Fibroblast of upper back skin (primary cell): ENCODE data around the gene HECW1.
"Not testable (repeated sequence)": the region's sequence is repeated elsewhere in the genome, so short reads cannot be mapped to it uniquely, and the experiment has no call there.

ENCODE experiments used
- DNase-seq: peaks from one replicate; pipeline ENCODE4 v3.0.0-alpha.2; 2013

HECW1 gene

DNA sequence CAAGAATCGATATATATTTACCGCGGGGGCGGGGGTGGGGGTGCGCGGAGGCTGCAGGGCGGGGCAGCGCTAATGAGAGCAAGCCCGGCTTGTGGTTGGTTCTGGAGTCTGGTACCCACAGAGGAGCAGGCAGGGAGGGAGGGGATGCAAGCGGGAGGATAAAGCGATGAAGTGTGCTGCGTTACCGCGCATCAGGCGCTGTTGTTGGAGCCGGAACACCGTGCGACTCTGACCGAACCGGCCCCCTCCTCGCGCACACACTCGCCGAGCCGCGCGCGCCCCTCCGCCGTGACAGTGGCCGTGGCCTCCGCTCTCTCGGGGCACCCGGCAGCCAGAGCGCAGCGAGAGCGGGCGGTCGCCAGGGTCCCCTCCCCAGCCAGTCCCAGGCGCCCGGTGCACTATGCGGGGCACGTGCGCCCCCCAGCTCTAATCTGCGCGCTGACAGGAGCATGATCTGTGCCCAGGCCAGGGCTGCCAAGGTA lies at the start of gene HECW1:
TSS of gene HECW1 (plus strand) at position 189 of the 482 bp plus-strand sequence. CDS start 131,259 bp downstream, outside the sequence.
- no peak for DNase-seq

DNA sequence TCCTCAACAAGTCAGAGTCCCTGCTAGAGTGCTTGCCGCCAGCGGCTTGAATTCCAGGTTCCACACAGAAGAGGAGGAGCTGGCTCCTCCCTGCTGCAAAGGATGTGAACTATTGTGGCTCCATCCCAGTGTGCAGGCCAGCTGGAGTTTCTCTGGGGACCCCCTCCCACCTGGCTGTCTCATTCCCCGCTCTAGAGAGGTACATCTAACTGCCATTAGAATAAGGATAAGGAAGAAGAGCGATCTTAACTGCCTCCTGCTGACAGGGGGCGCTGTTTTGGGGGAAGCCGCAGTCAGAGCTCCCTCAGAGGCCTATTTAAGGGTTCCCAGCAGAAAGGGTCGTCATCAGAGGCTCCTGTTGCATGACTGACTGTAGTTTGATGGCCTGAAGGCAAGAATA lies 40.8 kb upstream of the HECW1 start:
- no peak for DNase-seq

DNA sequence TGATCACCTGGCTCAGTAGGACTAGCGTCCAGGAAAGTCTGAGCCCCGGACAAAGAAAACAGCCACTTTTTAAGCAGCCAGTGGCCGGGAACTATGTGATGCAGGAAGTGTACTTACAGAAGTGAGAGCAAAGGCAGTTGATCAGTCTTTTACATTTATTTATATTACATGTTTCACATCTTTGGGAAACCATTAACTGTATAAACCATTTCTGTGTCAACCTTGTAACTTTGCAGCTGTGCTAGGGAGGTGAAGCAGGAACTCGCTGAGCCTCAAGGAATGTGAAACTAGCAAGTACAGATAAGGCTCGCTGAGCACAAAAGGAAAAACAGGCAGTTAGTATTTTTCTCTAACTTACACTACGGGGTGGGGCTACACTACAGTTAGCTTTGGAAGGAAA lies 39.9 kb upstream of the HECW1 start:
- DNase-seq, result no peak

DNA sequence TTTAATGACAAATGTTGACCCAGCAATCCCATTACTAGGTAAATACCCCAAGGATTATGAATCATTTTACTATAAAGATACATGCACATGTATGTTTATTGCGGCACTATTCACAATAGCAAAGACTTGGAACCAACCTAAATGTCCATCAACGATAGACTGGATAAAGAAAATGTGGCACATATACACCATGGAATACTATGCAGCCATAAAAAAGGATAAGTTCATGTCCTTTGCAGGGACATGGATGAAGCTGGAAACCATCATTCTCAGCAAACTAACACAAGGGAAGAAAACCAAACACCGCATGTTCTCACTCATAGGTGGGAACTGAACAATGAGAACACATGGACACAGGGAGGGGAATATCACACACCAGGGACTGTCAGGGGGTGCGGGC lies 38.6 kb upstream of the HECW1 start:
- DNase-seq, result not testable (repeated sequence)

DNA sequence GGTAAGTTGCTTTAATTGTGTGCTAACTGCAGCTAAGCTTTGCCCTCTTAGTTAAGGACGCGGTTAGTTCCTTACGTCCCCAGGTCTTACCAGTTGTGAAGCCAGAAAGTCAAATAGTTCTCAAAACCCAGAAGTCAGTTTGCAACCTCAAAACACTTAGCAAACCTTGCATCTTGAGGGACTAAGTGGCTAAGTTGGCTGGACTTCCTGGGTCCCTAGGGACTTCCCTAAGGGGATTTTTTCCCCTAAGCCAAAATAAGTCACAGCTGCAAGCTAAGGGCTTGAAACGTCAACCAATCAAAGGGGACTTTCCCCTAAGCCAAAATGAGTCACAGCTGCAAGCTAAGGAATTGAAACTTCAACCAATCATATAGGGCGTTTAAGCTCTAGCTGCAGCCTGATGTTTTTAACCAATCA lies 36.2 kb upstream of the HECW1 start:
- DNase-seq, result peak; percentile 43

DNA sequence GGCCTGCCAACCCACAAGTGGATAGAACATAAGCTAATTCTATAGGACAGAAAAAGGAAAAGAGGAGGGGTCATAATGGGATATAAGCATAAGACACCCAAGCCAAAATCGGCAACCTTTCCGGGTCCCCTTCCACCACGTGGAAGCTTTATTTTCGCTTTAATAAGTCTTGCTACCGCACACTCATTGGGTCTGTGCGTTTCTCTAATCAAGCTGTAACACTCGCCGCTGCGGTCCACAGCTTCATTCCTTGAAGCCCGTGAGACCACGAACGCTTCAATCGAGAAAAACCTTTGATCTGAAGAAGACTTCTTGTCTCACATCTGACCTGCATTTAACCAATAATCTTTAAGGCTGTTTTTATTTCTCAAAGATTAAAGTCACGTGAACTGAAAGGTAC lies 35.8 kb upstream of the HECW1 start:
- DNase-seq, result no peak

DNA sequence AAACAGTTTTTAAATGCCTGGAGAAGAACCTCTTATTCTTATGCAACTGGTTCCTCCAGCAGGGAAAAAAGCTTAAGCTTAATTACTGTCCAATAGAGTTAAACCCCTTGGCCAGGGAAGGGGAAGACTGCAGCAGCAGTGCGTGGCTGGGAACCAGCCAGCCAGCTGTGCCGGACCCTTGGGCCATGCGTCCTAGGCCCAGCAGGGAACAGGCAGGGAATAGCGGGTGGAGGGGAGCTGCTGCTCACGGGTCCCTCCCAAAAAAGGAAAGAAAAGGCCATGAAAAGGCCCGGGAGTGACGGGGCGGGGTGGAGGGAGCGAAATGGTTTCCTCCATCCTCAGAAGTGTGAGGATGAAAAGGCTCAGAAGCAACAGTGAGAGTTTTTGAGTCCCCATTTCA lies 35.2 kb upstream of the HECW1 start:
- DNase-seq, result no peak

DNA sequence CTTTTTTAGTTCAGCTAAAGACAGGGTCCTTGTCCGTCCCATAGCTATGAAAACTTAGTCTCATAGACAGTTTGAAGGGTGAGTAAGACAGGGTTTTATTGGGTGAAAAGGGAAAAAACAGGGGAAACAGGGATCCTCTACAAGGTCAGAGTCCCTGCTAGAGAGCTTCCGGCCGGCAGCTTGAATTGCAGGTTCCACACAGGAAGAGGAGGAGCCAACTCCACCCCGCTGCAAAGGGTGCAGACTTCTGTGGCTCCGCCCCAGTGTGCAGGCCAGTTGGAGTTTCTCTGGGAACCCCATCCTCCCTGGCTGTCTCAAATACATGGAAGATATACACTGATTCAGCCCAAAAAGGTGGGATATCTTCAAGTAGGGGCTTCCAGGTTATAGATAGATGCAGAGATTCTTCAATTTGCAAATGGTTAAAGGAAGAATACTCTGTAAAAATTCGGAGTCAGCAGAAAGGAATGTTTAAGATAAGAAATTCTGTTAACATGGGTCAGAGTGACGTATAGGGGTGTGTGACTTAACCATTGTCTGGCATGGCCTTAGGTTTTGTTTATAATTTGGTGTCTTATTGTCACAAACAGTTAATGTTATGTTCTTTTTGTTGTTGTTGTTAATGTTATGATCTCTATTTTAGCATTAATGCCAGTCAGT lies 34.6 kb upstream of the HECW1 start:
- DNase-seq, result peak; percentile 21

DNA sequence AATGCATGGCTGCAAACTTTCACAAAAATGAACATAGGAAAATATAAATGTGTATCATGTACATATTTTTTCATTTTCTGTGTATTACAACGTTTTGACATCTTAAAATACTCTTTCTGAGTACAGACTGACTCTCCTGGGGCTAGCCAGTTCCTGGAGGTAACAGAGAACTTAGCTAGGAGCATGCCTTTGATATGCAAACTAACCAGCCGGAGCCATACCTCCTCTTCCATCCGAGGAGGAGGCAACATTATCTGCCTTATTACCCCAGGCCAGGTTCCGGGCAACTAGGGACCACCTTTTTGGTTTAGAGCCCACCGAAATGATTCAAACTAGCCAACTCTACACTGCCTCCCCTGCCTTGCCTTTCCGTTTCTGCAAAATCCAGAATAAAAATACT lies 33.7 kb upstream of the HECW1 start:
- DNase-seq, result no peak

DNA sequence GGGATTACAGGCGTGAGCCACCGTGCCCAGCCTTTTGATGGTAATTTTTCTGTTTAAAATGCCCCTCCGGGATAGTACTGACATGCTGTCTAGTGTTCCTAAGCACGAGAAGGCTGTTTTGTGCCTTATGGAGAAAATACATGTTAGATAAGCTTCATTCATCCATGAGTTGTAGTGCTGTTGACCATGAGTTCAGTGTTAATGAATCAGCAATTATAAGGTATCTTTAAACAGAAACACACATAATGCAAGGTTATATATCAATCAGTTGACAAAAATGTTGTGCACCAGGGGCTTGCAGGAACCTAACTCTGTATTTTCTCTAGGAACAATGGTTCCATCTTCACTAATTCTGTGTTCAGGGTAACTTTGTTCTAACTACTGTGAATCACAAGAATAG lies 30.8 kb upstream of the HECW1 start:
- no peak for DNase-seq

DNA sequence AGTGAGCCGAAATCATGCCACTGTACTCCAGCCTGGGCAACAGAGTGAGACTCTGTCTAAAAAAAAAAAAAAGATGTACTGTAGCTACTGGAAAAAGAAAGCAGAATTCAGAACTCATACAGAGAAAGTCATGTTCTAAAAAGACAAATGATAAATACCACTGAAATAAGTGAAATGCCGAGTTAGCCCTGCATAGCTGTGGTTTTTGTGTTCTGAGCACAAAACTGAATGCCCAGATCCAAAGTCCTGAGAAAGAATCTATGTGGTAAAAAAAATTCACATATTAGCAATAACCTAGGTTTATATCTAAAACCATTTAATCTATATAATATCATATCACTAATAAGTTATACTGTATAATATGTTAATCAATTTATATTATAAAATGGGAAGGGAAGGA lies 29.3 kb upstream of the HECW1 start:
- DNase-seq, result peak; percentile 71

DNA sequence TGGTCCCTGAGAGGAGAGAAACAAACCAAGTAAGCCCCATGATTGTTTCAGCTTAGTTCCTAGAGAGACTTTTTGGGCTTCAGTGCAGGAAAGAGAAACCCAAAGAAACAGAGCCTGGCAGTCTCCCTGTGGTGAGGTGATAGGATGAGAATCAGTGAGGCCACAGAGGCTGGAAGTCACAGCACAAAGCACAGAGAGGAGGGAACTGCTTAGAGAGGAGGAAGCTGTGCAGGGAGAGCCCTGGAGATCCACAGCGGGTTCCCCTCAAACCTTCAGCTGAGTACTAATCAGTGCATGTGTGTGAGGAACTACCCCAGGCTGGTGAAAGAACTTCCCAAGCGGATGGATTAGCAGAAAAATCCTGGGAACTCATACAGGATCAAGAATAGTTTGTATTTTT lies 27.4 kb upstream of the HECW1 start:
- no peak for DNase-seq

DNA sequence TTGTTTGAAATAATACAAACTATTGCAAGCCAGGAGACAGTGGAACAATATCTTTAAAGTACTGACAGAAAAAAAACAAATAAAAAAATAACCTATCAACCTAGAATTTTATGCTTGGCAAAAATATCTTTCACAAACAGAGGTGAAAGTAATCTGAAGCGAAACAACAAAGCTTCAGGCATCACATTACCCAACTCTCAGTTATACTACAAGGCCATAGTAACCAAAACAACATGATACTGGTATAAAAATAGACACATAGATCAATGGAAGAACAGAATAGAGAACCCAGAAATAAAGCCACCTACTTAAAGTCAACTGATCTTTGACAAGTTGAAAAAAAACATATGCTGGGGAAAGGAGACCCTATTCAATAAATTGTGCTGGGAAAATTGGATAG lies 26.5 kb upstream of the HECW1 start:
- DNase-seq, result no peak

DNA sequence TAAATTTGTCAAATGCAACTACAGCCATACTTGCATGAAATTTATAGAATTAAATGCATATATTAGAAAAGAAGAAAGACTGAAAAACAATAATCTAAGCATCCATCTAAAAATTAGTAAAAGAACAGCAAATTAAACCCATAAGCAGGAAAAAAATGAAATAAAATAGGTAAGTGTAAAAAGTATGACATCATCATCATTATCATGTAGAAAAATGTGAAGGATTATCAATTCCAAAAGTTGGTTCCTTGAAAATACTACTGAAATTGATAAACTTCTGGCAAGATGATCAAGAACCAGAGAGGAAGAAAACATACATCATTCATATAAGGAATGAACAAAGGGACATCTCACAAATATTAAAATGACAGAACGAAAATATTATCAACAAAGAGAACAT lies 19.6 kb upstream of the HECW1 start:
- DNase-seq, result no peak

DNA sequence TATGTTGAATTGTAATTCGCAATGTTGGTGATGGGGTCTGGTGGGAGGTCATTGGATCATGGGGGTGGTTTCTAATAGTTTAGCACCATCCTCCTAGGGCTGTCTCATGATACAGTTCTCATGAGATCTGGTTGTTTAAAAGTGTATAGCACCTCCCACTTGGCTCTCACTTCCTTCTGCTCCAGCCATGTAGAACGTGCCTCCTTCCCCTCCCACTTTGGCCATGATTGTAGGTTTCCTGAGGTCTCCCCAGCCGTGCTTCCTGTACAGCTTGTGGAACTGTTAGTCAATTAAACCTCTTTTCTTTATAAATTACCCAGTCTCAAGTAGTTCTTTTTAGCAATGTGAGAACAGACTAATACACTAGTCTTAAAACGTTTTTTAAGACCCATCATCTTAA lies 15.6 kb upstream of the HECW1 start:
- DNase-seq, result no peak

DNA sequence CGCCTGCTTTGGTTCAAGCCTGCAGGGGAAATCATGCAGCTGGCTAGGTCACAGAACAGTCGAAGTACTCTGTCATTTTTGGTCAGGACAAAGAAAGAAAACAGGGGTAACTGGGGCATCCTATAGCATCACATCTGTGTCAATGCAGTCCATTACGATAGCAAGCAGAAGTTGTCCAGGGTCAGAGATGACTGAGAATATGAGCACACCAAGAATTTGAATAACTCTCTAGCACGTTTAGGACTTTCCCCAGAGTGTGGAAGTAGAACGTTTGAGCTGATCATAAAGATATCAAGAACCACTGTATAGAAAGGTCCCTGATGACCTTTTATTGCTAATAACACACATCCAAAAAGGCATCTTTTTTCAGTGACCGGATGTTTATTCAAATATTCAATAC lies 12.7 kb upstream of the HECW1 start:
- no peak for DNase-seq

DNA sequence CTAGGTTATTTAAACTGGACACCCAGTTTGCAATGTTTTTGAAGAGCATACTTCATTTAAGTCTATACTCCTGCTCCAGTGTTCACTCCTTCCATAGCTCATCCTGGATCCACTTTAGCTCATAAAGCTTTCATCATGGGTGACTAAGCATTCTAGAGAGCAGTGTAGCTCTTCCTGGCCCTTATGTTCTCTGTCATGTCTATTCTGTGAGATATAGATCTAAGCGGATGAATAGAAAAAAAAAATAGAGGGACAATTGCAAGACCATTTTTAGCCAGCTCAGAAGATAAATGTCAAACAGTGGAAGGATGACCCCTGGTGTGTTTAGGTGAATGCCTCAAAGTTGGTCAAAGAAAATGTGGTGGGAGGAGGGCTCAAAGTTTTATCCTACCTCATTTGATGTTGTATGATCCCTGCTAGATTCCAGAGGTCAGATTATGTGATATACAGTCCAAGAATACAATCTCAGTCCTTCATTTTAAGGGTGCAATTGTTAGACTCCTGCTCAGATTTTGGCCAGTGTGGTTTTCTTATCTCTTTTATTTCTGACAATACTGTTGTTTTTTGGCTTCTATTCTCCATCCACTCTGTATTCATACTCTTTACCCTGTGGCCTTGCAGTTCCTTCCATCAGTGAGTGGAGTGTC lies 7.5 kb upstream of the HECW1 start:
- DNase-seq, result peak; percentile 69

DNA sequence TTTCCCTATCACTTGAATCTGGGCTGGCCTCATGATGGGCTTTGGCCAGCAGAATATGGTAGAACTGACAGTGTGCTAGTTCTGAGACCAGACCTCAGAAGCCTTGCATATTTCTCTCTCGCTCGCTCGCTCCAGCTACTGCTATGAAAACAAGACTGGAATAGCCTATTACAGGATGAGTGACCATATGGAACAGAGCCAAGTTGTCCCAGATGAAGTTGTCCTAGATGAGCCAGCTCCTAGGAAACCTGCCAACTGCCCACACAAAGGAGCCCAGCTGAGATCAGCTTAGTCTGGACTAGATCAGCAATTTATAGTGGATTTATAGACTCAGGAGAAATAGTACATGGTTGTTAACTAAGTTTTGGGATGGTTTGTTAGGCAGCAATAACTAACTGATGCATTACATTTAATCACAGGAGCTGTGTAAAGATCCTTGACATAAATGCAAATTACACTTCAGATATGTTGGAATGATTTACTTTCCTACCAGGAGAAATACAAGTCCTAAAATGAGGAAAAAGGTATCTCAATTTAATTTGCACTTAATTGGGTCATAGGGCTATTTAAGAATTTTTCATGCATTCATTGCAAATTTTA lies 6.8 kb upstream of the HECW1 start:
- peak; percentile 27 for DNase-seq

DNA sequence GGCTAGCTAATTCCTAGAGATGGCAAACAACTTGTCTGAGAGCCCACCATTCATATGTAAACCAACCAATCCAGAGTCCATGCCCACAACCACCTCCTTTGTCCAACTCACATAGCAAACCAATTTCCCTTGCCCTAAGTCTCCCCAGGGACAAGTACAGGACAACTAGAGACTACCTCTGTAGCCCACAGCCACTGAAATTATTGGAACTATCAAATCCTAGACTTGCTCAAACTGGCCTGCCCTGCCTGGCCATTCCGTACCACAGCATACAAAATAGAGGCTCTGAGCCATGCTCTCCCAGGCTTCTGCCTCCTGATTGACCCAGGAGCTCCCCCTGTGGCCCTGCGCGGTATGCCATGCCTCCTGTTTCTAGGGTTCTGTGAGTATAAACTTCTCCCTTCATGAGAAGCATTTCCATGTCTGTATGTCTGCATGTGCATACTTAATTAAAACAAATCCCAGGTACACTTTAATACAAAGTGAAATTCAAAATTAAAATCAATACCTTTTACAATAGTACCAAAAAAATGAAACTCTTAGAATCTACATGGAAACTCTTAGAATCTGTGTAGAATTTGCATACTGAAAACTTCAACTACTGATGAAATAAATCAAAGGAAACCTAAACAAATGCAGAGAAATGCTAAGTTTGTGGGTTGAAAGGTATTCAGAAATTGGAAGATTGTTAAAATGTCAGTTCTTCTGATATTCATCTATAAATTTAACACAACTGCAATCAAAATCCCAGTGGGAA lies 4.0 kb upstream of the HECW1 start:
- peak; percentile 63 for DNase-seq

DNA sequence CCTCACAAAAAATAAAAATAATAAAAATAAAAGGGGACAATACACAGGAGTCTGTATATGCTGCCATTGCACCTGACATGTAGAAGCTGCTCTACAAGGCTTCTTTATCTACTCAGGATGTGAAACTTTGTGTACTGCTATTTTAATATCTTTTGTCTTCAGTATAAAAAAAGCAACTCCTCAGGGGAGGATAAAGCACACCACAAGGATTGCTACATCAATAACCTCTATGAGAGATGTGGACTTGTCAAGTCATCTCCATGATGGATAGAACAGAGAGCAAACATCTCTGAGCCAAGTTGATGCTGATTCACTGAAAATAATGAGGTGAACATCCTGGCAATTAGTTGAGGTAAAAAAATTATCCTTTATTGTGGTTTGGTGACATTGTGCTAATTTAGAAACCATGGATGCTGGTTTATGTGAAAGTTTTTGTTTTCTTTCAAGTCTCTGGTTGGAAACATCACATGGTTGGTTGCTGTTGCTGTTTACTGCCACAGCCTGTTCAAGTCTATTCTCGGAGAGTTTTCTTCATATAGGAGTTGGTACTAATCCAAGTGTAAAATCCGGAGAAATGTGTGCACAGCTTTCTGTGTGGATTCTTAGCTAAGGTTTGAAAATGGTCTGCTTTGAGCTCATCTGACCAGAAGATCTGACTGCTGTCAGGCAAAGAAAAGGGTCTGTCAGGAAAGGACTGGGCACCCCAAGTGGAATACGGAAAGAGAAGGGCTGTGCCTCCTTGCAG lies 1.5 kb upstream of the HECW1 start:
- peak; percentile 61 for DNase-seq

DNA sequence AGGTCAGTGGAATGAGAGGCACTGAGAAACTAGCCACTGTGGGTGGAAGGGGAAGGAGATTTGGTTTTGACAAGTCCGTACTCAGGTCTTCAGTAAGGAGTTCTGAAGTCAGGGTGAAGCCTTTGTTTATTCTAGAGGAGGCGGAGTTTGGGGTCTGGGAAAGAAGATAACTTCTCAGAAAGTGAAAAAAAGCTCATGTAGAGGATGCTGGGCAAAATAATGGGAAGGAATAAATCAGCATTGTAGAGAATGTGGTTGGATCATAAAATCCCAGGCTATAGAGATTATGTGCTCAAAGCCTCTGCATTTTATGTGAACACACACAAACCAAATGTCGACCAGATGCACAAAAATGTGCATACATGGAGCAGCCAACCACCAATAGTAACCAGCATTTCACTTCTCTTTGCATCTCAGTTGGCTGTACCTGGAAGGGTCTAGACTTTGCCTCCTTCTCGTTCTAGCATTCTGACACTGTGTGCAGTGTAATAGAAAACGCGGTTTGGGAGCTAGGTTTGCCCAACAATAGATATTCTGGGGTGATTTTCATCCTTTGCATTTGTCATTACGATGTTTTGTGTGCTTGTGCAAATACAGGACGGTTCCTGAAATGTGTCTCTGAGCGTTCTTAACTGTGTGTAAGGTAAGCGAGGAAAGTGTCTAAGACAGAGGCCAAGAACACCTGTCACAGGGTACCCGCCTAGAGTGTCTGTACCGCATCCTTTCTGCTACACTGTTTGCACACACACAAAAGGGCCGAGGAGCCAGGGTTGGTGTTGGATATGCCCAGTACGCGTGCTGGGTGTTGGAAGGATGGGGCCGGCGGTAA lies 603 bp upstream of the HECW1 start:
- peak; percentile 31 for DNase-seq
